Measurements from ENCODE around the gene IL10RA. TPM values are rescaled to one million over a fixed set of nuclear protein-coding genes. Genes with fewer than 3 reads are reported as not detected.

Gene IL10RA
- total RNA-seq, 1 donor from 2014 or later, result 88.3 TPM

DNA sequence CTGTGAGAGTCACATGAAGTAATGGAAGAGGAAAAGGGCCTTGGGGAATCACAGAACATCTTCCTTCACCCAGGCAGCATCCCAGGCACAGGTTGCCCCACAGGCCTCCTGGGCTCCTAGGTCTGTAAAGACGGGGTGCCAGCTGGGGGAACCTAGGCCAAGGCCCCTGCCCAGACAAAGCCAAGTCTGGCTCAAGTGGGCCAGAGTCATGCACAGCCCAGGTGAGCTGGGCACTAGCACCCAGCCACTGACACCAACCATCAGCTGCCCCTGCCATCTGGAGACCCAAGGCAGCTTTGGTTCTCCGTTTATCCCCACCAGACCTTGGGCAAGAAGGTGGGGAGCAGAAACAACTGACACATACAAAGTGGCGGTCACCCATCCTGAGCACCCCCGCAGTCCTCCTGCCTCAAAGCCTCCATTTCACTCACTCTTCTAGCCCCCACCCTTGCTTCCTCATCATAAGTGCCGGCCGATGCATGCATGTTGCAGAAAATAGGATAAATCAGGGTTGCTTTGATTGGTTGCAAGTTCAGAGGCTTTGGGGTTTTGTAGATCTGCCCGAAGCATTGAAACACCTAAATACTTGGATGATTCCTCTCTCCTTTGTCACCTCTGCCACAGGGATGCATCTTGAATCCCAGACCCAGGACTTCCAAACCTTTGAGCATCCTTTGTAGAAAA, 64.2 kb downstream of the IL10RA start:
- Mint-ChIP-seq H3K36me3 (ENCODE audit: low read depth) (no peaks in the 10 kb centered on the region), H3K27me3 (ENCODE audit: insufficient read depth) (no peaks in the 10 kb centered on the region), H3K4me1 (ENCODE audit: low read depth) (peaks cover 78% of the 10 kb centered on the region), H3K4me3 (no peak overlapping the region), H3K27ac (peak overlapping the region; percentile 93), H3K9me3 (no peaks in the 10 kb centered on the region)
- intact Hi-C loops (cut with micrococcal nuclease), result loop anchor here (10.0 kb wide), 1 partner anchor 626 kb away; no protein-coding TSS in a partner anchor
- DNase-seq (ENCODE audit: low spot score), result no peak

Other genes starting within 250 kb of the IL10RA start
- not detected in 2 replicates for gene DSCAML1, start 189.2 kb upstream of the IL10RA start, total RNA-seq
- gene FXYD2, start 161.7 kb upstream of the IL10RA start, total RNA-seq, result 3.4 and 3.6 TPM in 2 replicates
- not detected in 2 replicates for gene FXYD6, start 109.7 kb upstream of the IL10RA start, total RNA-seq
- gene TMPRSS13, start 57.0 kb upstream of the IL10RA start, total RNA-seq, result 1.2 and 1.5 TPM in 2 replicates
- not detected in 2 replicates for gene TMPRSS4, start 90.7 kb downstream of the IL10RA start, total RNA-seq
- gene SMIM35, start 100.6 kb downstream of the IL10RA start, total RNA-seq, result 0.10 and 0.16 TPM in 2 replicates
- 0.08 TPM in 1 of 2 replicates, not detected in the other for gene SCN4B, start 166.4 kb downstream of the IL10RA start, total RNA-seq
- gene SCN2B, start 190.2 kb downstream of the IL10RA start, total RNA-seq, result not detected in 2 replicates
- 264 and 271 TPM in 2 replicates for gene JAML, start 238.6 kb downstream of the IL10RA start, total RNA-seq